SK-N-SH treated with all-trans-retinoic acid at 6 μM for 48 hours (cell line): ENCODE results near the gene RANBP1.

Experiments used
- ATAC-seq: fragments of 200-7000 bp; cut with Tn5 transposase; 3 replicates; pipeline ENCODE4 v1.9.1; 2020; ENCODE audit warnings: mild to moderate bottlenecking, moderate library complexity
- ARNTL ChIP-seq: fragments of 450-650 bp; formaldehyde crosslinking; IDR thresholded peaks from 2 replicates; pipeline ENCODE4 v1.5.0; 2020; ENCODE audit warnings: low read depth, mild to moderate bottlenecking, moderate library complexity, borderline replicate concordance
- CSDC2 ChIP-seq: fragments of 250-450 bp; sonication (Bioruptor Pico); IDR thresholded peaks from 2 replicates; pipeline ENCODE4 v1.5.0; 2020; ENCODE audit warnings: mild to moderate bottlenecking, moderate library complexity
- ESRRG ChIP-seq: fragments of 250-450 bp; sonication (Bioruptor Pico); IDR thresholded peaks from 2 replicates; pipeline ENCODE4 v1.6.1; 2021; ENCODE audit warnings: mild to moderate bottlenecking
- GLIS3 ChIP-seq: fragments of 250-450 bp; sonication (Bioruptor Pico); IDR thresholded peaks from 2 replicates; pipeline ENCODE4 v1.5.0; 2020; ENCODE audit warnings: mild to moderate bottlenecking, moderate library complexity
- ISL1 ChIP-seq: fragments of 250-450 bp; sonication (Bioruptor Pico); IDR thresholded peaks from 2 replicates; pipeline ENCODE4 v2.1.2; 2022; ENCODE audit warnings: mild to moderate bottlenecking, moderate library complexity
- OSR1 ChIP-seq: fragments of 250-450 bp; sonication (Bioruptor Pico); IDR thresholded peaks from 2 replicates; pipeline ENCODE4 v1.8.0; 2022; ENCODE audit warnings: moderate library complexity, mild to moderate bottlenecking, inconsistent platforms
- PATZ1 ChIP-seq: fragments of 250-450 bp; sonication (Bioruptor Pico); IDR thresholded peaks from 2 replicates; pipeline ENCODE4 v1.8.0; 2020; ENCODE audit warnings: mild to moderate bottlenecking, moderate library complexity, borderline replicate concordance
- POU6F1 ChIP-seq: fragments of 250-450 bp; sonication (Bioruptor Pico); IDR thresholded peaks from 2 replicates; pipeline ENCODE4 v1.8.0; 2021; ENCODE audit warnings: low read depth, mild to moderate bottlenecking, moderate library complexity, borderline replicate concordance
- PPARA ChIP-seq: fragments of 250-450 bp; sonication (Bioruptor Pico); IDR thresholded peaks from 2 replicates; pipeline ENCODE4 v1.5.0; 2020; ENCODE audit warnings: mild to moderate bottlenecking, borderline replicate concordance
- RARB ChIP-seq: fragments of 250-450 bp; sonication (Bioruptor Pico); IDR thresholded peaks from 2 replicates; pipeline ENCODE4 v1.8.0; 2021; ENCODE audit warnings: mild to moderate bottlenecking, moderate library complexity
- SNAI2 ChIP-seq: fragments of 250-450 bp; sonication (Bioruptor Pico); IDR thresholded peaks from 2 replicates; pipeline ENCODE4 v1.5.0; 2020; ENCODE audit warnings: mild to moderate bottlenecking, moderate library complexity
- TCF4 ChIP-seq: fragments of 250-450 bp; sonication (Bioruptor Pico); IDR thresholded peaks from 2 replicates; pipeline ENCODE4 v1.8.0; 2021; ENCODE audit warnings: mild to moderate bottlenecking, moderate library complexity, borderline replicate concordance
- TOX ChIP-seq: fragments of 250-450 bp; sonication (Bioruptor Pico); IDR thresholded peaks from 2 replicates; pipeline ENCODE4 v1.8.0; 2021; ENCODE audit warnings: mild to moderate bottlenecking, moderate library complexity, borderline replicate concordance
- ZC3H10 ChIP-seq: fragments of 250-450 bp; sonication (Bioruptor Pico); IDR thresholded peaks from 2 replicates; pipeline ENCODE4 v1.5.1; 2021; ENCODE audit warnings: mild to moderate bottlenecking, moderate library complexity
- ZFP3 ChIP-seq: fragments of 250-450 bp; sonication (Bioruptor Pico); IDR thresholded peaks from 2 replicates; pipeline ENCODE4 v1.5.0; 2020; ENCODE audit warnings: mild to moderate bottlenecking, moderate library complexity
- ZFP30 ChIP-seq: fragments of 450-650 bp; formaldehyde crosslinking; IDR thresholded peaks from 2 replicates; pipeline ENCODE4 v1.5.0; 2022; ENCODE audit warnings: mild to moderate bottlenecking, moderate library complexity
- ZNF565 ChIP-seq: fragments of 450-650 bp; formaldehyde crosslinking; conservative IDR thresholded peaks from 2 replicates; pipeline ENCODE4 v1.5.0; 2020; ENCODE audit warnings: low read depth, mild to moderate bottlenecking, moderate library complexity
- ZNF70 ChIP-seq: fragments of 450-650 bp; formaldehyde crosslinking; IDR thresholded peaks from 2 replicates; pipeline ENCODE4 v1.5.0; 2020; ENCODE audit warnings: mild to moderate bottlenecking, moderate library complexity
- ZNF8 ChIP-seq: fragments of 450-650 bp; formaldehyde crosslinking; IDR thresholded peaks from 2 replicates; pipeline ENCODE4 v1.5.0; 2020; ENCODE audit warnings: mild to moderate bottlenecking, moderate library complexity
- TF ChIP-seq, protein P1 (sequence below): fragments of 250-450 bp; sonication (Bioruptor Pico); IDR thresholded peaks from 2 replicates; pipeline ENCODE4 v1.5.1; 2021; ENCODE audit warnings: mild to moderate bottlenecking, moderate library complexity
- TF ChIP-seq, protein P2 (sequence below): fragments of 250-450 bp; sonication (Bioruptor Pico); IDR thresholded peaks from 2 replicates; pipeline ENCODE4 v1.5.1; 2020; ENCODE audit warnings: low read depth, mild to moderate bottlenecking, moderate library complexity
- TF ChIP-seq, protein P3 (sequence below): fragments of 250-450 bp; sonication (Bioruptor Pico); IDR thresholded peaks from 2 replicates; pipeline ENCODE4 v1.5.0; 2020; ENCODE audit warnings: mild to moderate bottlenecking, moderate library complexity

Gene RANBP1

DNA sequence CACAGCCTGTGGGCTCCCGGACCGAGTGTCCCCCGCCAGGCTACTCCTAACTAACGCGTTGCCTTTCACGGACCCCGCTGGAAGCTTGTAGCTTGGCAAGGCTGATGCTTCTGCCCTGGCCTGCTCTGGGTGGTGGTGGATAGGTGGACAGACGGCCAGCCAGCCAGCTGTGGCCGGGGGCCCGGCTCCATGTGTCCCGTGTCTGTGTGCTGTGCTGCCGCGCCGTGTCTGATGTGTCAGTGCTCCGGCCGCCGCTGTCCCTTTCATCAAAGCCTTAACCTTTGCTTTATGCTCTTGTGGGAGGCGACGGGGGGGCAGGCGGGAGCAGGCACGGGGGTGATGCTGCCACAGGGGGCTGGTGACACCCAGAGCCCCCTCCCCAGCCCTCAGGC lies 29.9 kb downstream of the RANBP1 start:
- TF ChIP-seq CSDC2 (no peak), ZFP30 (CRISPR knock-in tag) (no peak), RARB (CRISPR knock-in tag) (no peak), TCF4 (CRISPR knock-in tag) (no peak)
- no peak for ATAC-seq

- no peak for TF ChIP-seq ZC3H10
These were observed 30.9 kb downstream of the RANBP1 start for GRCh38 chr22:20146777-20147176.

DNA sequence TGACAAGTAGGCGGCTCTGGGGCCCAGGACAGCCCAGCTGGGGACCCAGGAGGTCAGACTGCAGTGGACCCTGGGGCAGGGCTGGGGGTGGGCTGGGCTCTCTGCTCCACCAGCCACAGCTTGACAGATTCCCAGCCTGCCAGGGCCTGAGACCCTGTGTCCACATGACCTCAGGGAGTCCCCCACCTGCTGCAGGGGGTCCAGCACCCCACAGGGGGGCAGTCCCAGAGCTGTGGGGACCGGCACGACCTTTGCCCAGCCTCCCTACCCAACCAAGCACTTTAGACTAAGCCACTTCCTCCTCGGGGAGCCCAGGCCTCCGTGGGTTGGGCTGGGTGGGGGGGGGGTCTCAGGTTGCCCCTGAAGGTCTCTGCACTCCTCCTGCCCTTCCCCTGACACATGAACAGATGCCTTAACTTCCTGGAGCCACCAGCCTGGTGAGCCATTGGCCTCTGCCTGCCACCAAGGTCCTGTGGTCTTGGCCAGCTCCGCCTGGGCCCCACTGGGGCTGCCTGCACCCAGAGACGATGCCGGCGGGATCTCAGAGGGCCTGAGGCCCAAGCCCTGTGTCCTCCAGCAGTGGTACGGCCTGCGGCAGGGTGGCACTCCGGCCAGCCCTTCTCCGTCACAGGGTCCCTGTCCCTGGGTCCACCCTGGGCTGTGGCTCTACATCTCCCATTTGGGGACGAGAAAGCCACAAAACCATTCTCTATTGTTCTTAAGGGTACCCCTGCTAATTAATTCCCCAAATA lies 31.5 kb downstream of the RANBP1 start:
- no peak for ATAC-seq
- TF ChIP-seq PATZ1 (CRISPR knock-in tag) (no peak), ARNTL (no peak), ZFP30 (CRISPR knock-in tag) (no peak), POU6F1 (CRISPR knock-in tag) (no peak), OSR1 (CRISPR knock-in tag) (no peak), PPARA (CRISPR knock-in tag) (no peak), TOX (CRISPR knock-in tag) (no peak), SNAI2 (CRISPR knock-in tag) (no peak), ZNF565 (no peak), ZC3H10 (no peak), GLIS3 (no peak), ESRRG (CRISPR knock-in tag) (no peak), ISL1 (CRISPR knock-in tag) (no peak), TCF4 (CRISPR knock-in tag) (no peak), ZNF8 (no peak), ZFP3 (CRISPR knock-in tag) (no peak), ZNF70 (no peak)
- TF ChIP-seq, protein P1, sequence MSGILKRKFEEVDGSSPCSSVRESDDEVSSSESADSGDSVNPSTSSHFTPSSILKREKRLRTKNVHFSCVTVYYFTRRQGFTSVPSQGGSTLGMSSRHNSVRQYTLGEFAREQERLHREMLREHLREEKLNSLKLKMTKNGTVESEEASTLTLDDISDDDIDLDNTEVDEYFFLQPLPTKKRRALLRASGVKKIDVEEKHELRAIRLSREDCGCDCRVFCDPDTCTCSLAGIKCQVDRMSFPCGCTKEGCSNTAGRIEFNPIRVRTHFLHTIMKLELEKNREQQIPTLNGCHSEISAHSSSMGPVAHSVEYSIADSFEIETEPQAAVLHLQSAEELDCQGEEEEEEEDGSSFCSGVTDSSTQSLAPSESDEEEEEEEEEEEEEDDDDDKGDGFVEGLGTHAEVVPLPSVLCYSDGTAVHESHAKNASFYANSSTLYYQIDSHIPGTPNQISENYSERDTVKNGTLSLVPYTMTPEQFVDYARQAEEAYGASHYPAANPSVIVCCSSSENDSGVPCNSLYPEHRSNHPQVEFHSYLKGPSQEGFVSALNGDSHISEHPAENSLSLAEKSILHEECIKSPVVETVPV (CRISPR knock-in tag), result no peak
- TF ChIP-seq, protein P2, sequence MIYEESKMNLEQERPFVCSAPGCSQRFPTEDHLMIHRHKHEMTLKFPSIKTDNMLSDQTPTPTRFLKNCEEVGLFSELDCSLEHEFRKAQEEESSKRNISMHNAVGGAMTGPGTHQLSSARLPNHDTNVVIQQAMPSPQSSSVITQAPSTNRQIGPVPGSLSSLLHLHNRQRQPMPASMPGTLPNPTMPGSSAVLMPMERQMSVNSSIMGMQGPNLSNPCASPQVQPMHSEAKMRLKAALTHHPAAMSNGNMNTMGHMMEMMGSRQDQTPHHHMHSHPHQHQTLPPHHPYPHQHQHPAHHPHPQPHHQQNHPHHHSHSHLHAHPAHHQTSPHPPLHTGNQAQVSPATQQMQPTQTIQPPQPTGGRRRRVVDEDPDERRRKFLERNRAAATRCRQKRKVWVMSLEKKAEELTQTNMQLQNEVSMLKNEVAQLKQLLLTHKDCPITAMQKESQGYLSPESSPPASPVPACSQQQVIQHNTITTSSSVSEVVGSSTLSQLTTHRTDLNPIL (CRISPR knock-in tag), result no peak
- TF ChIP-seq, protein P3, sequence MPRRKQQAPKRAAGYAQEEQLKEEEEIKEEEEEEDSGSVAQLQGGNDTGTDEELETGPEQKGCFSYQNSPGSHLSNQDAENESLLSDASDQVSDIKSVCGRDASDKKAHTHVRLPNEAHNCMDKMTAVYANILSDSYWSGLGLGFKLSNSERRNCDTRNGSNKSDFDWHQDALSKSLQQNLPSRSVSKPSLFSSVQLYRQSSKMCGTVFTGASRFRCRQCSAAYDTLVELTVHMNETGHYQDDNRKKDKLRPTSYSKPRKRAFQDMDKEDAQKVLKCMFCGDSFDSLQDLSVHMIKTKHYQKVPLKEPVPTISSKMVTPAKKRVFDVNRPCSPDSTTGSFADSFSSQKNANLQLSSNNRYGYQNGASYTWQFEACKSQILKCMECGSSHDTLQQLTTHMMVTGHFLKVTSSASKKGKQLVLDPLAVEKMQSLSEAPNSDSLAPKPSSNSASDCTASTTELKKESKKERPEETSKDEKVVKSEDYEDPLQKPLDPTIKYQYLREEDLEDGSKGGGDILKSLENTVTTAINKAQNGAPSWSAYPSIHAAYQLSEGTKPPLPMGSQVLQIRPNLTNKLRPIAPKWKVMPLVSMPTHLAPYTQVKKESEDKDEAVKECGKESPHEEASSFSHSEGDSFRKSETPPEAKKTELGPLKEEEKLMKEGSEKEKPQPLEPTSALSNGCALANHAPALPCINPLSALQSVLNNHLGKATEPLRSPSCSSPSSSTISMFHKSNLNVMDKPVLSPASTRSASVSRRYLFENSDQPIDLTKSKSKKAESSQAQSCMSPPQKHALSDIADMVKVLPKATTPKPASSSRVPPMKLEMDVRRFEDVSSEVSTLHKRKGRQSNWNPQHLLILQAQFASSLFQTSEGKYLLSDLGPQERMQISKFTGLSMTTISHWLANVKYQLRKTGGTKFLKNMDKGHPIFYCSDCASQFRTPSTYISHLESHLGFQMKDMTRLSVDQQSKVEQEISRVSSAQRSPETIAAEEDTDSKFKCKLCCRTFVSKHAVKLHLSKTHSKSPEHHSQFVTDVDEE (CRISPR knock-in tag), result no peak

More at GRCh38 chr22:20146777-20147176, 30.9 kb downstream of the RANBP1 start:
- ATAC-seq, result no peak
